NCI-H748 (cell line): ENCODE results near the gene FNBP1L.
"Not testable (repeated sequence)": the region's sequence is repeated elsewhere in the genome, so short reads cannot be mapped to it uniquely, and the experiment has no call there.

ENCODE experiments used
- DNase-seq: peaks from one replicate; lab custom pipeline; 2025; ENCODE audit not compliant: unreplicated experiment; lab: John Stamatoyannopoulos, UW

The FNBP1L gene

GRCh38 chr1:93528412-93528811, 80.5 kb downstream of the FNBP1L start:
- DNase-seq, result no peak

- no peak for DNase-seq
Observed at GRCh38 chr1:93531193-93531592, 83.3 kb downstream of the FNBP1L start.

GRCh38 chr1:93532780-93533378, 85.0 kb downstream of the FNBP1L start:
- no peak for DNase-seq

DNA sequence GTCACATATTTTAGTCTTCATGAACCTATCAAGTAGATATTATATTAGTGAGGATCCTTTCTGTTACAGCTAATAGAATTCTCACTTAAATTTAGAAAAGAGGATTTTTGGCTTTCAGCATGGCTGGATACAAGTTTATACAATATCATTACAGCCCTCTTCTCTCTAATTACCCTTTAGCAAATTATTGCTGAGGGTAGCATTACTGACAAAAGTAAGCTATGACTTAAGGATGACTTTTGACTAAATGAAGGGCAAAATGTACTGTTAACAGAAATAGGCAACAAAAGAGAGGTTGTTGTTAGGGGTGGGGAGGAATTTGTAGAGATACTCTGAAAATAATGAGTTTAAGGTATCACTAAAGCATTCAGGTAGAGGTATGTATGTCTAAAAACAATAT, 85.8 kb downstream of the FNBP1L start:
- DNase-seq, result no peak

DNA sequence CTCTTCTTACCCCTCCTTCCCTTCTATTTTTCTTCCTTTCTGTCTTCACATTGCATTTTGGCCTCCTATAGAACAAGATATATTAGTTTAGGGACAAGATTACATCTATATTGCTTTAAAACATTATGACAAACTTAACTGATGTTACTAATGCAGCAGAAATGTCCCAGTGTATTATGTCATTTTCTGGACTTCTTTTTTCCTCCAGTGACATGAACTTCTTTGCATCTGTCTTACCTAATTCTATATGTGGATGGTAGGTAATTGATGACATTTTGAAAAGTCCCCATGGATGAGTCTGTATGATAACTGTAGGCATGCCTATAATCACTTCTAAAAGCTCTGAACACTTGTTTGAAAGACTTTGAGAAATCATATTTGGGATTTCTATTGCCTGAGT, 89.5 kb downstream of the FNBP1L start:
- DNase-seq, result no peak

DNA sequence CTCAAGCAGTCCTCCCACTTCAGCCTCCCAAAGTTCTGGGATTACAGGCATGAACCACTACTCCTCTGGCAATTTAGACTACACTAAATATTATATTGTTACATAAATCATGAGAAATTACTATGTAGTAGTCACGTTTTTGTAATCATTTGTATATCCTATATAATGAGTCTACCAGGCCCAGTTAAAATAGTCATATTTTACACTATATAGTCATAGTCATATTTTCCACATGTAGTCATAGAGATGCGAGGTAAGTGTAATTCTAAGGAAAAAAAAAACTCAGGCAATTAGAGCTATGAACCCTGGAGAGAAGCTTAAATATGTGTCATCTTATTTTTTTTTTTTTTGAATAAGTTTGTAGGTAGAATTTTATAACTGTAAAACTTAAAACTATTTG, 90.0 kb downstream of the FNBP1L start:
- DNase-seq, result no peak

- DNase-seq, result no peak
Observed at GRCh38 chr1:93541045-93541444, 93.1 kb downstream of the FNBP1L start.

GRCh38 chr1:93542398-93542797, 94.5 kb downstream of the FNBP1L start:
- no peak for DNase-seq

GRCh38 chr1:93546162-93546863, 98.4 kb downstream of the FNBP1L start:
- DNase-seq, result no peak

DNA sequence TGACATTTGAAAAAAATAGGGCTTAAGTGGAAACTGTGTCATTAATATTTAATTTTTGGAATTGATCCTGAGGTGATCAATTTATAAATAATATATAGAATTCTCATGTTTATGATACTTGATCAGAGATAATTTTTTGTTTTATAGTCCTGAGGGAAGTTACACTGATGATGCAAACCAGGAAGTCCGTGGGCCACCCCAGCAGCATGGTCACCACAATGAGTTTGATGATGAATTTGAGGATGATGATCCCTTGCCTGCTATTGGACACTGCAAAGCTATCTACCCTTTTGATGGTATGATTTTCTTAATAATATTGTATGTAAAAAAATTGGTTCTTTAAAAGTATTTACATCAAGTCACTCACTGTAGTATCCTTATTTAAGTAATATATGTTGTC, 101.2 kb downstream of the FNBP1L start:
- no peak for DNase-seq

GRCh38 chr1:93549811-93550210, 101.9 kb downstream of the FNBP1L start:
- DNase-seq, result no peak

GRCh38 chr1:93552741-93553455, 105.0 kb downstream of the FNBP1L start:
- no peak for DNase-seq

- DNase-seq, result not testable (repeated sequence)
Observed at GRCh38 chr1:93553886-93554490, 106.1 kb downstream of the FNBP1L start.

DNA sequence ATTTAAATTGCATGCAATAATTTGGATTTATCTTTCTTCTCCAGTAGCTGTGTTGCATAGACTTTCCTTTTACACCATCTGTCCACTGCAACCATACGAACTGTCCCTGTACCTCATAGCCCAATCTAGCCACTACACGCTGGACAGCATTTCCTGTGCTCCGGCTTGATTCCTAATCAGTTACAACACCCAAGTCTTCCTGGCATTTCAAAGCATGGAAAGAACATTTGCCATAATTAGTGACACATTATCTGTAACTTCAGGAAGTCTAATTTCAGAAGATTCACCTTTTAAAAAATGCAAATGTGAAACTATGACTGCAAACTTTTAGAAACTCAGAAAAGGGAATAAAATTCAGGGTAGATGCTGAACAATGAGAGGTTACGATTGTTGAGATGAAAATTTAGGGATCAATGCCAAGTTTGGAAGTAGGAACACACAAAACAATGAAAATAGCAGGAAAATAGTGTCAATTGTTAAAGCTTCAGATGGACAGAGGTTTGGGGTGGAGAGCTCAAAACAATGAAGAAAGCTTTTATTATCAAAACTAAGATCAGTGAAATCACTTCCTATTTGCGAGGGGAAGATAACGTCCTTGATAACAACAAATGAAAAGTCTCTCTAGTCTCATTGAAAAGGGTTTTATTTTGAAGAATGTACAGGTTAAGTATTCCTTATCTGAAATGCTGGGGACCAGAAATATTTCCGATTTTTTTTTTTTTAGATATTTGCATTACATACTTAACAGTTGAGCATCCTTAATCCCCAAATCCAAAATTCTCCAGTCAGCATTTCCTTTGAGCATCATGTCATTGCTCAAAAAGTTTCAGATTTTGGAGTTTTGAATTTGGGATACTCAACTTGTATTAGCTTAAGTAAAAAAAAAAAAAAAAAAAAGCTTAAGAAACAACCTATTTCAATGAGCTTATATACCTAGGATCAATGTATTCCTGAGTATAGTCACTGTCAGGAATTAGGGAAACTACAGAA, 107.3 kb downstream of the FNBP1L start:
- DNase-seq, result no peak

GRCh38 chr1:93556291-93556690, 108.4 kb downstream of the FNBP1L start:
- DNase-seq, result peak; percentile 31

GRCh38 chr1:93559045-93559444, 111.1 kb downstream of the FNBP1L start:
- DNase-seq, result no peak

DNA sequence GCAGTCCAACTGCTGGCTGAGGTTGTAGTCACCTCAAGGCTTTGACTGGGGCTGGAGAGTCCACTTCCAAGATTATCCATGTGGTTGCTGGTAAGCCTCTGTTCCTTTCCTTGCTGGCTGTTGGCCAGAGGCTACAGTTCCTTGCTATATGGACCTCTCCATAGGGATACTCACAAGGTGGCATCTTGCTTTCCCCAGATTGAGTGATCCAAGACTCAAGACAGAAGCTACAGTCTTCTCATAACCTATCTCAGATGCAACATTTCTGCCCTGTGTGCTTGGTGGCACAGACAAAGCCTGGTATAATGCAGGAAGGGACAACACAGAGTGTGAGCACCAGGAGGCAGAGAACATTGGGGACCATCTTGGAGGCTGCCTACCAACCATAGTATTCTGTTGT, 111.8 kb downstream of the FNBP1L start:
- DNase-seq, result no peak

GRCh38 chr1:93565496-93566206, 117.7 kb downstream of the FNBP1L start:
- no peak for DNase-seq

GRCh38 chr1:93566227-93566626, 118.3 kb downstream of the FNBP1L start:
- DNase-seq, result no peak
